CD14-positive monocyte (primary cell): ENCODE results near the gene LRBA. TPM values are rescaled to one million over a fixed set of nuclear protein-coding genes. Genes with fewer than 3 reads are reported as not detected.
A peak's percentile ranks its signal among the peaks of the same experiment; 100 is the strongest.

Source experiments
- DNase-seq, 3 donors: peaks; one replicate each; pipeline ENCODE4 v3.0.0-alpha.2; 2011 to 2022
- H2AFZ ChIP-seq: 2 replicates; pipeline ENCODE4 v1.6.0; 2012; ENCODE audit warnings: mild to moderate bottlenecking, low read depth, low read length, inconsistent platforms; ENCODE audit not compliant: insufficient read depth, poor library complexity, severe bottlenecking
- H3K27ac ChIP-seq, 2 donors: 1 replicate in 1 of 2; 2 replicates in 1 of 2; pipeline ENCODE4 v1.5.1; 2012 to 2013; ENCODE audit warnings: low read length in 2 of 2, control low read depth in 1 of 2, inconsistent platforms in 1 of 2, low read depth in 1 of 2, mild to moderate bottlenecking in 1 of 2
- H3K27me3 ChIP-seq, 2 donors: one replicate each; pipeline versions ENCODE4 v1.6.0 to v1.6.1; 2011 to 2013; ENCODE audit warnings: low read length in 2 of 2; ENCODE audit not compliant: control insufficient read depth in 2 of 2, insufficient read depth in 2 of 2
- H3K36me3 ChIP-seq, 2 donors: replicated peaks in 1 of 2; 1 replicate in 1 of 2; 2 replicates in 1 of 2; pipeline versions ENCODE4 v1.5.1 to v1.6.1; 2012 to 2013; ENCODE audit warnings: low read length in 2 of 2, control low read depth in 1 of 2, inconsistent platforms in 1 of 2, mild to moderate bottlenecking in 1 of 2; ENCODE audit not compliant: insufficient read depth in 2 of 2, control insufficient read depth in 1 of 2
- H3K4me1 ChIP-seq, 2 donors: 1 replicate in 1 of 2; 2 replicates in 1 of 2; pipeline versions ENCODE4 v1.5.1 to v1.6.1; 2012 to 2013; ENCODE audit warnings: low read length in 2 of 2, control low read depth in 1 of 2, inconsistent platforms in 1 of 2, mild to moderate bottlenecking in 1 of 2, moderate library complexity in 1 of 2; ENCODE audit not compliant: insufficient read depth in 2 of 2, control insufficient read depth in 1 of 2
- H3K4me2 ChIP-seq: replicated peaks from 2 replicates; pipeline ENCODE3; 2012; ENCODE audit warnings: low read length, moderate library complexity, mild to moderate bottlenecking; ENCODE audit not compliant: poor library complexity, severe bottlenecking; ENCODE audit errors: extremely low read depth
- H3K4me3 ChIP-seq, 3 experiments: fragments of 200-600 bp in 1 of 3; sonication (generic) in 1 of 3; replicated peaks in 1 of 3; 1 replicate in 2 of 3; 2 replicates in 1 of 3; pipeline ENCODE4 v1.5.1; 2011 to 2013; ENCODE audit warnings: low read length in 3 of 3, mild to moderate bottlenecking in 3 of 3, control low read depth in 2 of 3, low read depth in 2 of 3, inconsistent platforms in 1 of 3, moderate library complexity in 1 of 3
- H3K79me2 ChIP-seq: 2 replicates; pipeline ENCODE4 v1.6.0; 2012; ENCODE audit warnings: mild to moderate bottlenecking, control low read depth, inconsistent platforms, low read length, moderate library complexity; ENCODE audit not compliant: insufficient read depth
- H3K9ac ChIP-seq: 2 replicates; pipeline ENCODE4 v1.6.0; 2017; ENCODE audit warnings: low read length, mild to moderate bottlenecking; ENCODE audit not compliant: insufficient read depth, poor library complexity, severe bottlenecking
- H3K9me3 ChIP-seq, 2 donors: replicated peaks in 1 of 2; 1 replicate in 1 of 2; 2 replicates in 1 of 2; pipeline versions ENCODE4 v1.5.1 to v1.6.1; 2012 to 2013; ENCODE audit warnings: low read length in 2 of 2, control low read depth in 1 of 2; ENCODE audit not compliant: control insufficient read depth in 1 of 2, insufficient read depth in 1 of 2
- H4K20me1 ChIP-seq: 2 replicates; pipeline ENCODE4 v1.6.0; 2012; ENCODE audit warnings: mild to moderate bottlenecking, low read length, control low read depth, moderate library complexity; ENCODE audit not compliant: insufficient read depth
- H3K27ac Mint-ChIP-seq, 7 donors: one replicate each; pipeline ENCODE4 v1.8.0; 2020; ENCODE audit warnings: mild to moderate bottlenecking in 7 of 7, mixed read lengths in 7 of 7, moderate library complexity in 6 of 7, inconsistent platforms in 2 of 7
- H3K27me3 Mint-ChIP-seq, 3 donors: one replicate each; pipeline ENCODE4 v1.8.0; 2021 to 2022; ENCODE audit warnings: low read depth in 3 of 3, mild to moderate bottlenecking in 3 of 3, mixed read lengths in 3 of 3, moderate library complexity in 3 of 3, inconsistent platforms in 1 of 3
- H3K36me3 Mint-ChIP-seq, 2 donors: one replicate each; pipeline ENCODE4 v1.8.0; 2020; ENCODE audit warnings: mixed read lengths in 2 of 2, inconsistent platforms in 1 of 2, mild to moderate bottlenecking in 1 of 2
- H3K4me1 Mint-ChIP-seq: one replicate; pipeline ENCODE4 v1.8.0; 2020; ENCODE audit warnings: mild to moderate bottlenecking, mixed read lengths
- H3K4me3 Mint-ChIP-seq, 2 donors: one replicate each; pipeline ENCODE4 v1.8.0; 2020; ENCODE audit warnings: mild to moderate bottlenecking in 2 of 2, mixed read lengths in 2 of 2, moderate library complexity in 1 of 2
- H3K9me3 Mint-ChIP-seq, 7 donors: one replicate each; pipeline ENCODE4 v1.8.0; 2020 to 2022; ENCODE audit warnings: mixed read lengths in 7 of 7, mild to moderate bottlenecking in 6 of 7, moderate library complexity in 6 of 7, inconsistent platforms in 2 of 7
- CTCF ChIP-seq: fragments of 200-600 bp; IDR thresholded peaks from one replicate; pipeline ENCODE4 v1.8.0; 2022; ENCODE audit warnings: antibody characterized with exemption, mild to moderate bottlenecking
- WGBS: methylation state at CpG from one replicate; pipeline ENCODE4 v1.1.5; 2013; ENCODE audit warnings: missing lambda C conversion rate; ENCODE audit not compliant: insufficient coverage; 5-methylcytosine and 5-hydroxymethylcytosine counted together
- intact Hi-C, 2 donors: fragments of 100-400 bp; cut with micrococcal nuclease; formaldehyde crosslinking; loops; one replicate each; pipeline versions ENCODE4 v1.15.0 to v1.15.1; 2023
- polyA plus RNA-seq, 3 donors: library from polyadenylated mRNA; depleted of rRNA in 1 of 3; unstranded in 2 of 3; stranded (reverse) in 1 of 3; fragments of 300-500 nt in 2 of 3; fragments of >200 nt in 1 of 3; fragmentation: Illumina TruSeq in 2 of 3; gene quantifications; 1 replicate in 2 of 3; 2 replicates in 1 of 3; pipeline ENCODE4 v1.2.3, GENCODE V29; 2012 to 2021

The LRBA gene
- polyA plus RNA-seq, 3 donors = 1.5 to 5.5 (median 4.4) TPM

GRCh38 chr4:150853882-150854281 is 161.2 kb downstream of the LRBA start:
- Mint-ChIP-seq H3K27ac (no peak overlapping the region), H3K9me3 (no peaks in the 10 kb centered on the region), H3K4me3 (no peak overlapping the region), H3K4me1 (peaks cover 21% of the 10 kb centered on the region), H3K27me3 (peaks cover 0 to 3% (median 0%) of the 10 kb centered on the region in 3 donors), H3K36me3 (peaks cover 0 to 4% of the 10 kb centered on the region in 2 donors)
- DNase-seq = no peak
- no peaks in the 10 kb centered on the region for H3K9me3 ChIP-seq
- no peak overlapping the region for H3K4me2 ChIP-seq
- no CpG with 5 or more reads among the region's 2 CpGs for WGBS
- intact Hi-C loops = no loop called here
- H3K27me3 ChIP-seq = no peaks in the 10 kb centered on the region
- no peaks in the 10 kb centered on the region for H3K79me2 ChIP-seq
- H3K36me3 ChIP-seq = no peaks in the 10 kb centered on the region
- no peak for TF ChIP-seq CTCF
- H3K27ac ChIP-seq = no peak overlapping the region
- H3K4me3 ChIP-seq = no peak overlapping the region
- H3K4me1 ChIP-seq = peaks cover 10 to 19% of the 10 kb centered on the region in 2 donors
- H3K9ac ChIP-seq = no peak overlapping the region
- no peaks in the 10 kb centered on the region for H4K20me1 ChIP-seq
- no peak overlapping the region for H2AFZ ChIP-seq

GRCh38 chr4:150852216-150852615 is 162.9 kb downstream of the LRBA start:
- intact Hi-C loops = no loop called here
- peak overlapping the region in 1 of 2 donors; percentile 48 for H3K27ac ChIP-seq
- TF ChIP-seq CTCF = no peak

More at GRCh38 chr4:150852216-150852615, 162.9 kb downstream of the LRBA start:
- Mint-ChIP-seq H3K4me3 (no peak overlapping the region), H3K4me1 (peaks cover 21% of the 10 kb centered on the region), H3K27ac (peak overlapping the region in 2 of 7 donors; percentile 33 to 52), H3K27me3 (peaks cover 0 to 3% (median 0%) of the 10 kb centered on the region in 3 donors), H3K9me3 (no peaks in the 10 kb centered on the region), H3K36me3 (peaks cover 5 to 12% of the 10 kb centered on the region in 2 donors)
- Histone ChIP-seq H3K4me2 (no peak overlapping the region), H3K4me3 (no peak overlapping the region), H3K27me3 (no peaks in the 10 kb centered on the region), H3K9me3 (no peaks in the 10 kb centered on the region), H3K79me2 (no peaks in the 10 kb centered on the region), H3K4me1 (peaks cover 10 to 19% of the 10 kb centered on the region in 2 donors), H3K9ac (no peak overlapping the region), H4K20me1 (no peaks in the 10 kb centered on the region), H3K36me3 (no peaks in the 10 kb centered on the region), H2AFZ (no peak overlapping the region)
- peak; percentile 0 to 11 (median 9) for DNase-seq
- no CpG with 5 or more reads among the region's 1 CpG for WGBS
